ENCODE results near the gene CHRND.
A peak's percentile ranks its signal among the peaks of the same experiment; 100 is the strongest.
"Not testable (repeated sequence)": the region's sequence is repeated elsewhere in the genome, so short reads cannot be mapped to it uniquely, and the experiment has no call there.

CHRND gene

GRCh38 chr2:232524771-232525170 lies 1.2 kb upstream of the CHRND start:
- DNase-seq (ENCODE audit: insufficient read length, low spot score) (no peak), FAIRE-seq (no peak)

DNA sequence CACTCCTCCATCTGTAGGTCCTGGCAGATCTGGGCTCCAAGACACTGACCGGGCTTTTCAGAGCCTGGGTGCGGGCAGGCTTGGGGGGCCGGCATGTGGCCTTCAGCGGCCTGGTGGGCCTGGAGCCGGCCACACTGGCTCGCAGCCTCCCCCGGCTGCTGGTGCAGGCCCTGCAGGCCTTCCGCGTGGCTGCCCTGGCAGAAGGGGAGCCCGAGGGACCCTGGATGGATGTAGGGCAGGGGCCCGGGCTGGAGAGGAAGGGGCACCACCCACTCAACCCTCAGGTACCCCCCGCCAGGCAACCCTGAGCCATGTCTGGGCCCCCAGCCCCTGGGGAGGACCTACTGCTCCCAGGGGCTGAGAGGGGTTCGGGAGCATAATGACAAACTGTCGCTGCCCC lies 761 bp upstream of the CHRND start:
- FAIRE-seq (no peak), DNase-seq (ENCODE audit: insufficient read length, low spot score) (no peak)

- no peak for FAIRE-seq
Measured at GRCh38 chr2:232526372-232526941, 497 bp downstream of the CHRND start.

DNA sequence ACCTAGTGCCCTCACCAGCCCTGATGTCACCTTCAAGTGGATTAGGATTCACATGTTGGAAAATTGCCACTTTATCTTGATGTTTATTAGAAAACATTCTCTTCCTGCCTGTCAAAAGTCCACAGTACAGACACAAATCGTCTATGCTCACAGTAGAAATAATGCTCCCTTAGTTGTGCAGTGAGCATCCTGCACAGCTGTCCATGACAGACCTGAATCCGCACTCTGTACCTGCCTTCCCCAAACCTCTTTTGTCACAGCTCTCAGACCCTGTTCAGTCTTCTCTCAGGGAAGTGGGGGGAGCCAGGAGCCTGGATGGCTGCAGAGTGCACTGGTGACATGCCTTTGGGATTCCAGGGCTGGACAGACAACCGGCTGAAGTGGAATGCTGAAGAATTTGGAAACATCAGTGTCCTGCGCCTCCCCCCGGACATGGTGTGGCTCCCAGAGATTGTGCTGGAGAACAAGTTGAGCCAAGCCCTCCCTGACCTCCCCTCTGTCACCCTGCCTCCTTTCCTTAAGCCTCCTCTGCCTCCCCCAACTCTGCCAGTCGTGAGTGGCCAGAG lies 2.0 kb downstream of the CHRND start:
- no peak for FAIRE-seq
- no peak for DNase-seq (ENCODE audit: insufficient read length, low spot score)

More at GRCh38 chr2:232526372-232526941, 497 bp downstream of the CHRND start:
- no peak for DNase-seq (ENCODE audit: insufficient read length, low spot score)

DNA sequence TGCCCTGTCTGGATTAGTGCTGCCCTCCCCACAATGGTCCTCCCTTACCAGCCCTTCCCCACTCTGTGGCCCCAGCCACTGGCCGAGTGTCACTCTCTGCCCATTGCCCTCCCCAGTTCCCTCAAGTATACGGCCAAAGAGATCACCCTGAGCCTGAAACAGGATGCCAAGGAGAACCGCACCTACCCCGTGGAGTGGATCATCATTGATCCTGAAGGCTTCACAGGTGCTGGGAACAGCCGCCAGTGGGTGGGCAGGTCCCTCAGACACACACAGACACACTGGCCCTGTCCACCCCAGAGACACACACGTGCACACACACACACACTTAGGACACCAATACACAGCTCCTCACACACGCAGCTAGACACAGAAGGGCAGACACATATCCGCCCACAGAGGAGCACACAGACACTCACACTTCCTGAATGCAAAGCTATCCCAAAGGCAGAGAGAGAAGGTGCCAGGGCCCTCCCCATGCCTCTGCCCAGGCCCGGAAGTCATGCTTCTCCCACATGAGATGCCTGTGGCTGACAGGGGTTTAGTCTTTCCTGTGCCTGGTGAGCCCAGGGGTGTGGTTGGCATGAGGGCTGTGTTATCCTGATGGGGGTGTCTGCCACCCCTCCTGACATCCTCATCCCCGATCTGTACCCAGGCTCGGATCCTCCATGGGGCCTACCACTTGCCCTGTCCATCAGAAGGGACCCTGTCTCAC lies 2.9 kb downstream of the CHRND start:
- DNase-seq (ENCODE audit: insufficient read length, low spot score) (no peak), FAIRE-seq (no peak)

GRCh38 chr2:232529806-232530547 lies 4.0 kb downstream of the CHRND start:
- FAIRE-seq (no peak), DNase-seq (ENCODE audit: insufficient read length, low spot score) (no peak)

- DNase-seq (ENCODE audit: insufficient read length, low spot score) (no peak), FAIRE-seq (peak; percentile 48)
Measured at GRCh38 chr2:232530626-232531260, 4.8 kb downstream of the CHRND start.

DNA sequence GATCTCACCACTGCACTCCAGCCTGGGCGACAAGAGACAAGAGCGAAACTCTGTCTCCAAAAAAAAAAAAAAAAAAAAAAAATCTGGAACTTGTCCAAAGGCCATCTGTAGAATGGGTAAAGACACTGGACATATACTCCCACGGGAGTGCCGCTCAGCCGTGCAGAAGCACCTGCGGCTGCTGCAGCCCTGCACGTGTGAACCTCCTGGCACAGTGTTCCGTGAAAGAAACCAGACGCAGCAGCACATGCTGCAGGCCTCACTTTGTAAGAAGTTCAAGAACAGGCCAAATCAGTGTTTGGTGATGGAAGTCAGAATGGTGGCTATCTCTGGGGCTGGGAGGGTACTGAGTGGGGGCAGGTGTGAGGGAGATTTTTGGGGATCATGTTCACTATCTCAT lies 6.5 kb downstream of the CHRND start:
- no peak for DNase-seq (ENCODE audit: insufficient read length, low spot score)
- no peak for FAIRE-seq

- FAIRE-seq; DNase-seq (ENCODE audit: insufficient read length, low spot score): not testable (repeated sequence)
Measured at GRCh38 chr2:232532821-232533220, 6.9 kb downstream of the CHRND start.

GRCh38 chr2:232533944-232534710 lies 8.2 kb downstream of the CHRND start:
- DNase-seq (ENCODE audit: insufficient read length, low spot score): no peak
- no peak for FAIRE-seq

GRCh38 chr2:232534940-232535651 lies 9.1 kb downstream of the CHRND start:
- DNase-seq (ENCODE audit: insufficient read length, low spot score) (no peak), FAIRE-seq (no peak)

DNA sequence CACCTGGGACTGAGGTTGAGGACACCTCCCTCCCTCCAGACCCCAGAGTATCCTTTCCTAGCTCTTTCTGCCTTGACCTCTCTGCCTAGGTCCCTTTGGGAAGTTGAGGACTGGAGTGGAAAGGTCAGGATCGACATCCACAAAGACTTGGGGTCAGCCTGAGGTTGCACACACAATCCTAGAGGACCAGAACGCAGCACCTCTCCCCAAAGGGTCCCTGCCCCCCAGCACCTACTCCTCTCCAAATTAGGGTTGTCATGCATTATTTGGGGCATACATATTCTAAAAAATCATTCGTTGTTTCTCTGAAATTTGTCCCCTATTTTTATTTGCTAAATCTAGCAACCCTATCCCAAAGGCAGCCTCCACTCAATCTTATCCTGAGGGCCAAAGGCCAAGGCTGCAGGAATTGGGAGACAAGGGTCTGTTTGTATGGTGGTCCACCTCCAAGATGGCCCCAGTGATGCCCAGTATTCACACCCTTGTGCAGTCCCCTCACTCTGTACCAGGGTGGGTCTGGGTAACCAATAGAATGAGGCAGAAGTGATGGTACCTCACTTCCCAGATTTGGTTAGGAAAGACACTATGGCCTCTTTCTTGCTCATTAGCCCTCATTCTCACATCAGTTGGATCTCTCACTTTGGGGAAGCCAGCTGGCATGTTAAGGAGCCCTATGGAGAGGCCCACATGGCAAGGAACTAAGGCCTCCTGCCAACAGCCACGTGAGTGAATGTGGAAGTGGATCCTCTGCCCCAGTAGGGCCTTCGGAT lies 10.0 kb downstream of the CHRND start:
- DNase-seq (ENCODE audit: insufficient read length, low spot score) (no peak), FAIRE-seq (no peak)

DNA sequence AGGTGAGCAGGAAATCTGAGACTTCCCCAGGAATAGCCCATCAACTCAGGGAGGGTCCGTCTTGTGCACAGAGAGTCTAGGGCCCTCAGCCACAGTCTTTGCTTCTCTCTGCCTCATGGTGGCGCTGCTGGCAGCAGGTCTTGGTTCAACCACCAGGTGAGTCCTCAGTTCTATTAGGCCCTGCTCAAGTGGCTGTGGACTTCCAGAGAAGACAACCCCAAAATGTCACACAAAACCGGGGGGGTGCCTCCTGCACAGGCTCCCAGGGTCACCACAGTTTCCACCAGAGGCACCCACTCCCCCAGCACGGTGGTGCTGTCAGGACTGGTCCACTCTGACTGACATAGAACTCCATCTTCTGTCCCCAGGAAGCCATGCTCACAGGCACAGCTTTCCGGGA lies 11.1 kb downstream of the CHRND start:
- FAIRE-seq: no peak

GRCh38 chr2:232537499-232537898 lies 11.5 kb downstream of the CHRND start:
- DNase-seq (ENCODE audit: insufficient read length, low spot score): no peak
- FAIRE-seq: no peak

More for the DNA sequence above, 11.1 kb downstream of the CHRND start:
- no peak for DNase-seq (ENCODE audit: insufficient read length, low spot score)

DNA sequence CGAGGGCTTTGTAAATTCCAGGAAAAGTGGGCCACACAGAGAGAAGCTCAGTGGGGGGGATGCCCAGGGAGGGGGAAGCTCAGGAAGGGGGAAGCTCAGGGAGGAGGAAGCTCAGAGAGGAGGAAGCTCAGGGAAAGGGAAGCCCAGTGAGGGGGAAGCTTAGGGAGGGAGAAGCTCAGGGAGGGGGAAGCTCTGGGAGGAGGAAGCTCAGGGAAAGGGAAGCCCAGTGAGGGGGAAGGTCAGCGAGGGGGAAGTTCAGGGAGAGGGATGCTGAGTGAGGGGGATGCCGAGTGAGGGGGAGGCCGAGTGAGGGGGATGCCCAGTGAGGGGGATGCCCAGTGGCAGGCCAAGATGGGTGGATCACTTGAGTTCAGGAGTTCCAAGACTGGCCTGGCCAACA lies 12.7 kb downstream of the CHRND start:
- FAIRE-seq: no peak

DNA sequence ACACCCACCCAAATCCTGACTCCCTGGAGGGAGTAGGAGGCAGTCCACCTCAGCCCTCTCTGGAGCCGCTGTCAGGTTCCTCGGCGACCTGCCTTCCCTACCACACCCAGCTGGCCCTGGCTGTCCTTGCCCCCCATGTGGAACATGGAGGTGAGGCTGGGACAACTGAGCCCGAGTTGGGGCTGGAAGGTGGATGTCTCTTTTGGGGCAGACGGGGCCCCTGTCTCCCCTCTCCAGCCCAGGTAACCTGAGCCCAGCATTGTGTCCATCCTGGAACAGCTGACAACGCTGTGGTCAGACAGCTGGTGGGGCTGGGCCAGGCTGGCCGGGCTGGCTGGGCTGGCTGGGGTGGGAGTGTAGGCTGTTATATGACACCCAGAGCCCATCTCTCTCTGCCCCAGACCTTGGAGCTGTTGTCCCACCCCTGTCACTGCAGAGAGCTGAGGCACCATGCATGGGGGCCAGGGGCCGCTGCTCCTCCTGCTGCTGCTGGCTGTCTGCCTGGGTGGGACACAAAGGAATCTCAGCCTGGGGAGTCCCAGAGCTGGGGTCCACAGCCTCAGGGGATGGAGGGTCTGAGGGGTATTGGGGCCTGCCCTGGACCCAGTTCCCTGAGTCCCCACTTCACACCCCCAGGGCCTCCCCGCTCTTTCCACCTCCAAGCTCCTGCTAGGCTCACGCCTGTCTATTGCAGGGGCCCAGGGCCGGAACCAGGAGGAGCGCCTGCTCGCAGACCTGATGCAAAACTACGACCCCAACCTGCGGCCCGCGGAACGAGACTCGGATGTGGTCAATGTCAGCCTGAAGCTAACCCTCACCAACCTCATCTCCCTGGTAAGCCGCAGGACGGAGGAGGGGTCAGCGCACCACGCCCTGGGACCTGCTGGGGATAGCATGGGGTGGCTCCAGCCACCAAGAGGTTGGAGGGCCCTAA lies 13.6 kb downstream of the CHRND start, which contains the start of gene CHRNG:
Gene CHRNG (plus strand): TSS at position 395 of the 934 bp plus-strand sequence. CDS start 56 bp downstream, at position 451.
- no peak for FAIRE-seq
- DNase-seq (ENCODE audit: insufficient read length, low spot score): no peak

More for the DNA sequence above, 12.7 kb downstream of the CHRND start:
- DNase-seq (ENCODE audit: insufficient read length, low spot score): no peak

- FAIRE-seq: no peak
- DNase-seq (ENCODE audit: insufficient read length, low spot score): no peak
Measured at GRCh38 chr2:232540441-232541041, 14.6 kb downstream of the CHRND start.

Measured in HTR-8/SVneo (cell line).